Large intestine (tissue), 3 donors: ENCODE results near the gene ITGB3. TPM values are rescaled to one million over a fixed set of nuclear protein-coding genes. Genes with fewer than 3 reads are reported as not detected.

ENCODE experiments used
- DNase-seq, 2 donors: peaks; one replicate each; pipeline versions ENCODE4 v3.0.0 to v3.0.0-alpha.2; 2013
- H3K27ac ChIP-seq: one replicate; pipeline ENCODE4 v1.5.1; 2013; ENCODE audit warnings: low read length
- H3K27me3 ChIP-seq: 2 replicates; pipeline ENCODE4 v1.6.1; 2013; ENCODE audit warnings: low read length; ENCODE audit not compliant: control insufficient read depth, insufficient read depth
- H3K36me3 ChIP-seq: 2 replicates; pipeline ENCODE4 v1.6.1; 2013; ENCODE audit warnings: low read length; ENCODE audit not compliant: control insufficient read depth, insufficient read depth
- H3K4me1 ChIP-seq: one replicate; pipeline ENCODE4 v1.6.1; 2013; ENCODE audit warnings: low read length; ENCODE audit not compliant: control insufficient read depth, insufficient read depth
- H3K4me3 ChIP-seq: one replicate; pipeline ENCODE4 v1.5.1; 2013; ENCODE audit warnings: low read length
- H3K9me3 ChIP-seq: one replicate; pipeline ENCODE4 v1.6.1; 2013; ENCODE audit warnings: mild to moderate bottlenecking, low read depth, low read length, moderate library complexity; ENCODE audit not compliant: control insufficient read depth
- WGBS: methylation state at CpG from one replicate; pipeline ENCODE4 v1.1.5; 2013; ENCODE audit warnings: low lambda C conversion rate; ENCODE audit not compliant: insufficient coverage; 5-methylcytosine and 5-hydroxymethylcytosine counted together
- polyA plus RNA-seq: library from polyadenylated mRNA; unstranded; fragments of 120-200 nt; gene quantifications from one replicate; pipeline ENCODE4 v1.2.1, GENCODE V29; 2013

Gene ITGB3
- polyA plus RNA-seq, 1 donor, result 5.6 TPM

DNA sequence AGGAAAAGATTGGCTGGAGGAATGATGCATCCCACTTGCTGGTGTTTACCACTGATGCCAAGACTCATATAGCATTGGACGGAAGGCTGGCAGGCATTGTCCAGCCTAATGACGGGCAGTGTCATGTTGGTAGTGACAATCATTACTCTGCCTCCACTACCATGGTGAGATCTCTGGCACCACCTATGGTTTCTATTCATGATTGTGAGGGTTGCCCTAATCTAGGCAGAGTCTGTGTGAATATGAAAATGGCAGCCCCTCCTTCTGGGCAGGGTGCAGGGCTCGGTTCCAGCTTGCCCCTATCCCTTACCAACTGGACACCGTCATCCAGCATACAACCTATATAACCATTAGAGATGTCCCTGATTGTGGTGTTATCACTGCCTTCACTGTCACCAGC, 33.4 kb downstream of the ITGB3 start:
- no CpG with 5 or more reads among the region's 4 CpGs for WGBS
- Histone ChIP-seq H3K27ac (no peak overlapping the region), H3K4me1 (no peaks in the 10 kb centered on the region), H3K4me3 (no peak overlapping the region), H3K27me3 (no peaks in the 10 kb centered on the region), H3K9me3 (no peaks in the 10 kb centered on the region), H3K36me3 (no peaks in the 10 kb centered on the region)
- DNase-seq, result no peak

GRCh38 chr17:47287639-47288038, 34.0 kb downstream of the ITGB3 start:
- Histone ChIP-seq H3K36me3 (no peaks in the 10 kb centered on the region), H3K4me3 (no peak overlapping the region), H3K27me3 (no peaks in the 10 kb centered on the region), H3K4me1 (no peaks in the 10 kb centered on the region), H3K27ac (no peak overlapping the region), H3K9me3 (no peaks in the 10 kb centered on the region)
- no CpG with 5 or more reads among the region's 2 CpGs for WGBS
- no peak for DNase-seq

DNA sequence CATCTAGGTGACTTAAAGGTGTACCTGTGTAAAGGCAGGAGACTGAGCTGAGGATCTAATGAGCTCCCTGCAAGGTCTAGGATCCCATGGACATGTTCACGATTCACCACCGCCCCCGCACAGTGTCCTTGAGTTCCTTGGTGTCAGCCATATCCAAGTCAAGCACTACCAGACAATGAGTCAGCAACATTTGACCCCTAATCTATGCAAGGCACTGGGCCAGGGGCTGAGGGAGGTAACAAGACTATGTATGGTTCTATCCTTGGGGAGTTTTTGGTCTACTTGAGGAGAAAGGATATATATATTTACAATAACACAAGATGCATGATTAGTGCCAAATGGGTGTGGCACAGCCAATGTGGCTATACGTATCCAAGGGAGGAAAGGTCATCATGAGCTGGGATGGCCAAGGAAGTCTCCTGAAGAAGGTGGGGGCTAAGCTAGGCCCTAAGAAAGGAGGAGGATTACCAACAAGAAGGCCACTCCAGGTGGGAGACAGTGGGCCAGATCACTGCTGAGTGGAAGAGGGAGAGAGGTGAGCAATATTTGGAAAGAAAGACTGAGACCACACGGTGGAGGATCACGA, 35.0 kb downstream of the ITGB3 start:
- DNase-seq, result no peak
- no peaks in the 10 kb centered on the region for H3K4me1 ChIP-seq
- no peaks in the 10 kb centered on the region for H3K9me3 ChIP-seq
- WGBS, result no CpG with 5 or more reads among the region's 6 CpGs
- H3K27me3 ChIP-seq, result no peaks in the 10 kb centered on the region
- no peak overlapping the region for H3K27ac ChIP-seq
- no peak overlapping the region for H3K4me3 ChIP-seq
- H3K36me3 ChIP-seq, result no peaks in the 10 kb centered on the region

- DNase-seq, result no peak
- H3K27me3 ChIP-seq, result no peaks in the 10 kb centered on the region
- H3K4me3 ChIP-seq, result no peak overlapping the region
- 100% methylated on average over 1 of the region's 1 CpG for WGBS
- H3K27ac ChIP-seq, result no peak overlapping the region
- H3K4me1 ChIP-seq, result no peaks in the 10 kb centered on the region
- no peaks in the 10 kb centered on the region for H3K9me3 ChIP-seq
- no peaks in the 10 kb centered on the region for H3K36me3 ChIP-seq
These were observed 35.7 kb downstream of the ITGB3 start for GRCh38 chr17:47289302-47289701.

GRCh38 chr17:47290870-47291241, 37.2 kb downstream of the ITGB3 start:
- H3K4me3 ChIP-seq, result no peak overlapping the region
- WGBS, result no CpG with 5 or more reads among the region's 5 CpGs
- no peaks in the 10 kb centered on the region for H3K9me3 ChIP-seq
- H3K27me3 ChIP-seq, result no peaks in the 10 kb centered on the region
- no peak for DNase-seq
- no peaks in the 10 kb centered on the region for H3K4me1 ChIP-seq
- no peak overlapping the region for H3K27ac ChIP-seq
- H3K36me3 ChIP-seq, result no peaks in the 10 kb centered on the region

- no peak overlapping the region for H3K4me3 ChIP-seq
- H3K4me1 ChIP-seq, result no peaks in the 10 kb centered on the region
- no peak overlapping the region for H3K27ac ChIP-seq
- DNase-seq, result no peak
- H3K27me3 ChIP-seq, result no peaks in the 10 kb centered on the region
- WGBS, result 70% methylated on average over 2 of the region's 8 CpGs
- H3K36me3 ChIP-seq, result peaks cover 4% of the 10 kb centered on the region
- H3K9me3 ChIP-seq, result no peaks in the 10 kb centered on the region
These were observed 37.7 kb downstream of the ITGB3 start for GRCh38 chr17:47291242-47291873.

GRCh38 chr17:47292206-47292605, 38.6 kb downstream of the ITGB3 start:
- 100% methylated on average over 1 of the region's 14 CpGs for WGBS
- Histone ChIP-seq H3K4me1 (no peaks in the 10 kb centered on the region), H3K27ac (no peak overlapping the region)

DNA sequence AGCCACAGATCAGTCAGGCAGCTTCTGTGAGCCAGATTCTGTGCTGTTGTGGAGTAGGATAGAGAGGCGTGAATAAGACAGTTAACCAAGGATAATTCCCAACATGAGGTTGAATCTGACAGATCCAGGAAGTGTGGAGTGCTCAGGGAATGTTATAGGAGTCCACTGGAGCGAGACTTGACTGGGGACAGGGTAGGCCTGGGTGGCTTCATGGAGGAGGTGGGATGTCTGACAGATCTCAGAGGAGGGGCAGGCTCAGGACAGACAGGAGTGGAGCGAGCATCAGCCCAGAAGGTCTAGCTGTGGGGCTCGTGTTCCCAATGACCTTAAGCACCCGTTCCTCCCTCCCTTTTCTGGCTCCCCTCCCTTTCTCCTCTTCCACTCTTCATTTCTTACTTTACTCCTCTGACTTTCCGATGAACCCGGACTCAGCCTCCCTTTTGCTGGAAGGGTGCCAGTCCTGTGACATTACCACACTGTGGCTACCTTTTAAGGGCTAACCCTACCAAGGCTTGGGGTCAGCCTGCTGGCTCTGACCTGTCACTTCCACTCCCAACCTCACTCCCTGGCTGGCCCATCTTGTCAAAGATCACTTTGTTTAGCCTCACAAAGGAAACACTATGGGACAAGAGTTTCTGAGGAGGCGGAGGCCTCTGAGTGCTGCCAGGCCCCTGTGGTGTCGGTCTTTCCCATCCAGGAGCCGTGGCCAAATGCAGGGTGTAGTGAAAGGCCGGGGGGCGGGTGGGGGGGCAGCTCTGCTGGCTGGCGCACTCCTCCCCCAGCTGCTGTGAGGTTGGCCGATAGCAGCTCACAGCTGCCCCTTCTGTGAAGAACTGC, 41.6 kb downstream of the ITGB3 start:
- Histone ChIP-seq H3K4me3 (no peak overlapping the region), H3K9me3 (no peaks in the 10 kb centered on the region), H3K4me1 (no peaks in the 10 kb centered on the region), H3K36me3 (peaks cover 4% of the 10 kb centered on the region), H3K27me3 (no peaks in the 10 kb centered on the region), H3K27ac (no peak overlapping the region)
- 100% methylated on average over 2 of the region's 14 CpGs for WGBS
- DNase-seq, result no peak

More at GRCh38 chr17:47292206-47292605, 38.6 kb downstream of the ITGB3 start:
- H3K36me3 ChIP-seq, result peaks cover 4% of the 10 kb centered on the region
- H3K9me3 ChIP-seq, result no peaks in the 10 kb centered on the region
- H3K4me3 ChIP-seq, result no peak overlapping the region
- no peak for DNase-seq
- no peaks in the 10 kb centered on the region for H3K27me3 ChIP-seq

- Histone ChIP-seq H3K9me3 (no peaks in the 10 kb centered on the region), H3K27ac (no peak overlapping the region), H3K36me3 (peaks cover 6% of the 10 kb centered on the region), H3K4me3 (no peak overlapping the region), H3K4me1 (no peaks in the 10 kb centered on the region), H3K27me3 (no peaks in the 10 kb centered on the region)
- WGBS, result 94% methylated on average over 2 of the region's 6 CpGs
- DNase-seq, result no peak
These were observed 42.2 kb downstream of the ITGB3 start for GRCh38 chr17:47295874-47296255.

DNA sequence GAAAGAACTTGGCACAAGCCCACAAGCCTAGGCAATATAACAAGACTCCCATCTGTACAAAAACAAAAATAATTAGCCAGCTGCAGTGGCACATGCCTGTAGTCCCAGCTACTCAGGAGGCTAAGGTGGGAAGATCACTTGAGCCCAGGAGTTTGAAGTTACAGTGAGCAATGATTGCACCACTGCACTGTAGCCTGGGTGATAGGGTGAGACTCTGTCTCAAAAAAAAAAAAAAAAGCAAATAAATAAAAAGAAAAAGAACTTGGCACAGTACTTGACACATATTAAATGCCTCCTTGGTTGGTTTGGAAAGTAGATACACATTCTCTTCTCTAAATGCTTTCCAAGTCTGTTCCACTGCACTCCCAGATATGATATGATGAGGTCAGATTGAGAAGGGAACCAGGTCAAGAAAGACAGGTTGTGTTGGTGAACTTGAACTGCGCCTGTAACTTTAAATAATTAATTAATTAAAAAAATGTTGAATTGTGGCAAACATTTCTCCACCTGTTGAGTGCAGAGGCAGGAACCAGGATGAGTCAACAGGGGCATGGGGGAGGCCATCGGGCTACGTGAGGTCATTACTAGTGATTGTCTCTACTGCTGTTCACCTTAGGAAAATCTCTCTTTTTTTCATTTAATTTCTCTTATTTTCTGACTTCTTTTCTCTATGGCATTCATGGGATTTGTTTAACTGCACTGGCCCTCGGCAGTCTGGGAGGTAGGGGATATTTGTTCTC, 44.2 kb downstream of the ITGB3 start:
- Histone ChIP-seq H3K27ac (no peak overlapping the region), H3K27me3 (no peaks in the 10 kb centered on the region), H3K4me1 (no peaks in the 10 kb centered on the region), H3K36me3 (peaks cover 9% of the 10 kb centered on the region), H3K4me3 (no peak overlapping the region), H3K9me3 (no peaks in the 10 kb centered on the region)
- no peak for DNase-seq
- WGBS, result 100% methylated on average over 1 of the region's 4 CpGs
